NT2/D1 (cell line): Measurements from ENCODE around the gene RTRAF.

Source experiments
- DNase-seq: peaks from one replicate; pipeline ENCODE4 v3.0.0-alpha.2; 2011; ENCODE audit warnings: low read depth, low spot score
- H3K27me3 ChIP-seq: 2 replicates; pipeline ENCODE4 v1.6.0; 2011; ENCODE audit warnings: mild to moderate bottlenecking; ENCODE audit not compliant: insufficient read length, insufficient read depth
- H3K36me3 ChIP-seq: 2 replicates; pipeline ENCODE4 v1.6.1; 2011; ENCODE audit warnings: mild to moderate bottlenecking, low read length, mixed read lengths; ENCODE audit not compliant: insufficient read depth, insufficient read length
- H3K4me1 ChIP-seq: 2 replicates; pipeline ENCODE4 v1.5.1; 2011; ENCODE audit not compliant: insufficient read depth, insufficient read length
- H3K4me3 ChIP-seq: 2 replicates; pipeline ENCODE4 v1.5.1; 2011; ENCODE audit warnings: low read depth; ENCODE audit not compliant: insufficient read length
- H3K9ac ChIP-seq: 2 replicates; pipeline ENCODE4 v1.6.0; 2011; ENCODE audit warnings: low read depth; ENCODE audit not compliant: insufficient read length
- H3K9me3 ChIP-seq: 2 replicates; pipeline ENCODE4 v1.5.1; 2011; ENCODE audit warnings: mild to moderate bottlenecking, low read length; ENCODE audit not compliant: insufficient read depth
- SUZ12 ChIP-seq: IDR thresholded peaks from 2 replicates; pipeline ENCODE4 v1.6.1; 2011; ENCODE audit not compliant: insufficient read length, insufficient read depth; ENCODE audit errors: extremely low read depth
- YY1 ChIP-seq: IDR thresholded peaks from 2 replicates; pipeline ENCODE4 v1.6.1; 2011; ENCODE audit not compliant: insufficient read length, insufficient read depth
- ZNF274 ChIP-seq: IDR thresholded peaks from 2 replicates; pipeline ENCODE4 v1.6.1; 2011; ENCODE audit warnings: mild to moderate bottlenecking, low read depth, low read length

RTRAF gene

GRCh38 chr14:52051251-52051650 is 61.9 kb downstream of the RTRAF start:
- Histone ChIP-seq H3K4me3 (no peak overlapping the region), H3K36me3 (no peaks in the 10 kb centered on the region), H3K9ac (no peak overlapping the region), H3K4me1 (no peaks in the 10 kb centered on the region), H3K9me3 (no peaks in the 10 kb centered on the region), H3K27me3 (no peaks in the 10 kb centered on the region)
- no peak for DNase-seq
- no peak for TF ChIP-seq SUZ12
- TF ChIP-seq ZNF274 = no peak
- TF ChIP-seq YY1 = no peak

- TF ChIP-seq ZNF274 = no peak
- no peak for TF ChIP-seq SUZ12
- TF ChIP-seq YY1 = no peak
- Histone ChIP-seq H3K4me3 (no peak overlapping the region), H3K36me3 (no peaks in the 10 kb centered on the region), H3K4me1 (no peaks in the 10 kb centered on the region), H3K27me3 (no peaks in the 10 kb centered on the region), H3K9ac (no peak overlapping the region), H3K9me3 (no peaks in the 10 kb centered on the region)
- no peak for DNase-seq
These were observed 62.5 kb downstream of the RTRAF start for GRCh38 chr14:52051871-52052270.

- Histone ChIP-seq H3K27me3 (no peaks in the 10 kb centered on the region), H3K9me3 (no peaks in the 10 kb centered on the region), H3K36me3 (no peaks in the 10 kb centered on the region), H3K9ac (no peak overlapping the region), H3K4me3 (no peak overlapping the region), H3K4me1 (no peaks in the 10 kb centered on the region)
- DNase-seq = no peak
- TF ChIP-seq YY1 (no peak), SUZ12 (no peak), ZNF274 (no peak)
These were observed 63.1 kb downstream of the RTRAF start for GRCh38 chr14:52052288-52052943.

- H3K4me3 ChIP-seq = no peak overlapping the region
- H3K27me3 ChIP-seq = no peaks in the 10 kb centered on the region
- H3K36me3 ChIP-seq = no peaks in the 10 kb centered on the region
- no peak overlapping the region for H3K9ac ChIP-seq
- TF ChIP-seq SUZ12 (no peak), YY1 (no peak)
- H3K4me1 ChIP-seq = no peaks in the 10 kb centered on the region
- H3K9me3 ChIP-seq = no peaks in the 10 kb centered on the region
- DNase-seq = no peak
These were observed 63.7 kb downstream of the RTRAF start for GRCh38 chr14:52053044-52053443.

GRCh38 chr14:52054678-52055077 is 65.3 kb downstream of the RTRAF start:
- no peak overlapping the region for H3K9ac ChIP-seq
- H3K36me3 ChIP-seq = no peaks in the 10 kb centered on the region
- TF ChIP-seq YY1 (no peak), SUZ12 (no peak), ZNF274 (no peak)

GRCh38 chr14:52055167-52055566 is 65.8 kb downstream of the RTRAF start:
- H3K27me3 ChIP-seq = no peaks in the 10 kb centered on the region
- no peak overlapping the region for H3K4me3 ChIP-seq
- TF ChIP-seq SUZ12 (no peak), ZNF274 (no peak), YY1 (no peak)
- no peaks in the 10 kb centered on the region for H3K36me3 ChIP-seq
- no peak overlapping the region for H3K9ac ChIP-seq
- no peak for DNase-seq
- H3K4me1 ChIP-seq = no peaks in the 10 kb centered on the region
- H3K9me3 ChIP-seq = no peaks in the 10 kb centered on the region

More at GRCh38 chr14:52054678-52055077, 65.3 kb downstream of the RTRAF start:
- DNase-seq = no peak
- no peaks in the 10 kb centered on the region for H3K9me3 ChIP-seq
- no peaks in the 10 kb centered on the region for H3K27me3 ChIP-seq
- no peak overlapping the region for H3K4me3 ChIP-seq
- no peaks in the 10 kb centered on the region for H3K4me1 ChIP-seq

- H3K9ac ChIP-seq = no peak overlapping the region
- H3K27me3 ChIP-seq = no peaks in the 10 kb centered on the region
- no peak for TF ChIP-seq SUZ12
- TF ChIP-seq YY1 = no peak
- TF ChIP-seq ZNF274 = no peak
- no peaks in the 10 kb centered on the region for H3K4me1 ChIP-seq
- no peak overlapping the region for H3K4me3 ChIP-seq
- no peaks in the 10 kb centered on the region for H3K36me3 ChIP-seq
- no peak for DNase-seq
- no peaks in the 10 kb centered on the region for H3K9me3 ChIP-seq
These were observed 69.0 kb downstream of the RTRAF start for GRCh38 chr14:52058341-52058740.
